Stimulated activated CD4-positive, alpha-beta T cell treated with anti-CD3 and anti-CD28 coated beads, TNF-alpha, amount 100 ng/mL, for 4 hours (primary cell): ENCODE measurements around the gene GPS1.

Experiments used
- DNase-seq, 3 experiments: peaks; one replicate each; pipeline ENCODE4 v3.0.0-alpha.2; 2020; ENCODE audit warnings: low read depth in 3 of 3

Gene GPS1

DNA sequence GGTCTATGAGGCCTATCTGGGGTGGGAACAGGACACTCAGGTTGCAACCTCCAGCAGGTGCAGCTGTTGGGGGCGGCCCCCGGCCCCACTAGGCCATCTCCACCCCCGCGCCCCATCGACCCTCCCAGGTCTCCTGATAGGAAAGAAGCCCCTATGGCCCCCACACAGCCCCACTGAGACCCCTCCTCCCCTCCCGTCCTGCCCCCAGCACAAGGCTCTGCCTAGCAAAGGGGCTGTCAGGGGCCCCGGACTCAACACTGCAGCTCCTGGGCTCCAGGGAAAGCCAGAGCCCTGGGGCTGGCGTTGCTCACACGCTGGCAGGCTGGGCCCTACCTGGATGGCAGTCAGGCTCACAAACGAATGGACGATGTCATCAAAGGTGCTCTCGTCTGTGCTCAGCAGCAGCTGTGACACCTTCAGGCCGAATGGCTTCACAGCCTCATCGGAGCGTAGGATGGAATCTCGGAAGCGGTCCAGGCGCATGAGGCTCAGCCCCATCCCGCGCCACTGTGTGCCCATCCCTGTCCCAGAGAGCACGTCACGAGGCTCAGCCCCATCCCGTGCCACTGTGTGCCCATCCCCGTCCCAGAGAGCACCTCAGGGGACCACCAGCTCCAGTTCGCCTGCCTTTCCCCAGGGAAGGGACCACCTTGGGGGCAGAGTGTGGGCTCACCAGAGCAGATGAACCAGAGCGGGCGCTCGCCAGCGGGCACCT lies 39.0 kb downstream of the GPS1 start:
- no peak for DNase-seq

DNA sequence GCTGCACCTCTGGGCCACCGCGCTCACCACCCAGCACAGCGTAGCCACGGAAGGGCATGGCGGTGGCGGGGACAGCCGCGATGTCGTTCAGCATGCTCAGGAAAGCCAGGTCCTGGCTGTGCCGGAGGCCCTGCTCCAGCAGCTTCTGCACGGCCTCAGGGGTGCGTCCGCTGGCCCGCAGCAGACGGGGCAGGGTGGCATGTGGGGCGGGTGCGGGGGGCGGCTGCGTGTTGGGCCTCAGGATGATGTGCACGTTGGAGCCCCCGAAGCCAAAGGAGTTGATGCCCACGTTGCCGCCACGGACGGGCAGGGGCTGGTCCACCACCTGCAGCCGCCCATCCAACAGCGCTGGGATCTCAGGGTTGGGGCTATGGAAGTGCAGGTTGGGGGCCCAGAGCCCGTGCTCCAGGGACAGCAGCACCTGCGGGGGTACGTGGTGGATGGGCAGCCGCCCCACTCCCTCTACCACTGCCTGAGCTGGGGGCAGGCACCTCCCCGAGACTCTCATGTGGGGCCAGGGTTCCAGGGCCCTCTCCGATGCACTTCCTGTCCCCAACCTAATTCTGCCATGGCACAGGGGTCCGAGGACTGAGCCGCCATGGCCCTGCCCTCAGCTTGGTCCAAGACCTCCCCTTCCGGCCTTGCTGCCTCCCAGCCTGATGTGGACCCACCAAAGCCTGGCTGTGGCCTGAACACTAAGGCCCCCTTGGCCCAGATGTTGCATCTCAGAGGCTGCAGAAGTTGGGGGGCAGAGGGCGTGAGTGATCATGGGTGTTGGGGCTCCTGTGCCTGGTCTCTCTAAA lies 39.8 kb downstream of the GPS1 start:
- no peak for DNase-seq

DNA sequence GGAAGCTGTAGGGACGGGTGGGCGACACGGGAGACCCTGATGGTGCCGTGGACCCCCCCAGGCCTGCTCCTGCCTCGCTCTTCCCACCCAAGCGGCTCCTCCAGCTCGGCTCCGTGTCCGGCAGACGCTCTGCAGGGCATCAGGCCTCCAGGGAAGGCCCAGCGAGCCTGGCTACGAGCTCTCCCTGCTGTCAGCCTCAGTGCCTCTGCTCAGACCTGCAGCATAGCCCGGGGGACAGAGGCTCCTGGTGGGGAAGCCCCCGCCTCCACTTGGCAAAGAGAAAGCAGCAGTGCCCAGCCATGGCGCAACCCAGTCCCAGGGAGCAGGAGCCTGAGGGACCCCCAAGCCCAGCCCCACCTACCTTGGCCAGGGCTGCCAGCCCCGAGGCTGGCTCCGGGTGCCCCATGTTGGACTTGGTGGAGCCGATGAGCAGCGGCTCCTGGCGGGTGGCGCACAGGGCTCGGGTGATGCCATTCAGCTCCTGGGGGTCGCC lies 40.4 kb downstream of the GPS1 start:
- DNase-seq = no peak

DNA sequence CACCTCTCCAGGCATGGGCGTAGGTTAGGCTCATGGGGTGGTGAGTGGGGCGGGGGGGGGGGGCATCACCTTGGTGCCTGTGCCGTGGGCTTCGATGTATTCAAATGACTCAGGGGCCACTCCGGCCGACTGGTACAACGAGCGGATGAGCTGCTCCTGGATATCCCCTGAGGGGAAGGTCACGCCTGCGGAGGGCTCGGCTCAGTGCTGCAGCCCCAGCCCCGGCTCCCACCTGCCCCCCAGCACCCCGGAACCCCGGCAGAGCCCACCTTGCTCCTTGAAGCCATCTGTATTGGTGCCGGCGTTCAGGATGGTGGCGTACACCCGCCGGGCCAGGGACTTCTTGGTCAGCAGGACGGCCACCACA lies 40.9 kb downstream of the GPS1 start:
- DNase-seq = no peak

DNA sequence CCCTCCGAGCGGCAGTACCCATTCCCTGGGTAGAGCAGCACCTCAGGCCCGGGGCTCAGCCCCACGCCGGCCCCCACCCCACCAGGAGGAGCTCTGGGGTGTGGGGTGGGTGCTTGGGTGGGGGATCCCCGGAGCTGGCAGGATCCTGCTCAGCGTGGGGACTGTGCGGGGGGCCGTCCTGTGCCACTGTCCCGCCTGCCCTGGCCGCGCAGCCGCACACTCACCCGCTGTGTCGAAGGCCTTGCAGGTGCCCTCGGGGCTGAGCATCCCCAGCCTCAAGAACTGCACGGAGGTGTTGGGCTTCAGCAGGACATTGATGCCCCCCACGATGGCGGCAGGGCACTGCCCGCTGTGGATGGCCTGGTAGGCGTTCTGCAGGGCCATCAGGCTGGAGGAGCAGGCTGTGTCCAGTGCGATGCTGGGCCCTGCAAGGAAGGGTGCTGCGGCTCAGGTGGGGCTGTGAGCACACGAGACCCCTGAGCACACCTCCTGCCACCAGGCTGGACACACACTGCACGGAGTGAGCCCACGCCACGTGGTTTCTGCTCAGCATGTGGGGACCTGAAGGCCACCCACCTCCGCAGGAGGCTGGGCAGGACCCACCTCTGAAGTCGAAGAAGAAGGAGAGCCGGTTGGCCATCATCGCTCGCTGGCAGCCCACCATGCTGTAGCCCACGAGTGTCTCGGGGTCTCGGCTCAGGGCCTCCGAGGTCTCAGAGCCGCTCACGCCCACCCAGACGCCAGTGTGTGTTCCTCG lies 41.5 kb downstream of the GPS1 start:
- DNase-seq = no peak

DNA sequence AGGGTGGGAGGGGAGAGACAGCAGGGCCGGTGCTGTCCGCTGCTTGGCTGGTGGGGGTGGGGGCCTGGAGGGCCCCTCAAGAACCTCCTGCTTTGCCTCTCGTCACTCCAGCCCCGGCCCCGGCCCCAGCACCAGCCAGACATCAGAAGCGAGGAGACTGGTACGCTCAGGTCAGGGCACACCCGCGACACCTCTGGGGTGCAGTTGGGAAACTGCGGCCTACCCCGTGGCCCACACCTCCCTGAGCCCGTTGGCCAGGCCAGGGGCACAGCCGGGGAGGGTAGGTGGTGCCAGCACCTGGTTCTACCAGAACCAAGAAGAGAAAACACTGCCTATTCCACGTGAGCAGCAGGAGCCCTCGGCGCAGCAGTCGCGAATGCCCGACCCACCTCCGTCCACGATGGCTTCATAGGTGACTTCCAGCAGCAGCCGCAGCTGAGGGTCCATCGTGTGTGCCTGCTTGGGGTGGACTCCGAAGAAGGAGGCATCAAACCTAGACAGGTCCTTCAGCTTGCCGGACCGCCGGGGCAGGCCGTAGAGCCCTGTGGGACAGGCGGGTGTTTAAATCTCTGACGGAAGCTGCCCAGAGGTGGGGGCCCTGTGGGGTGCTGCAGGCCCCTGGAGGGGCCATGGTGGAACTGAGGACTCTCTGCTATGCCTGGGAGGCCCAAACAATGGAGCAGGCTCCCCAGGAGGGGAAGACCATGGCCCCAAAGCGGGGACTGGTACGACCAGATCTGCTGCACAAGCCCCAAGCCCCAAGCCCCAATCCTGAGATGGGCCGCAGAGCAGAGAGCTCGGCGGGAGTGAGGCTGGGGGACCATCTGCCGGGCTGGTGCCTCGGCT lies 43.5 kb downstream of the GPS1 start:
- DNase-seq = no peak

DNA sequence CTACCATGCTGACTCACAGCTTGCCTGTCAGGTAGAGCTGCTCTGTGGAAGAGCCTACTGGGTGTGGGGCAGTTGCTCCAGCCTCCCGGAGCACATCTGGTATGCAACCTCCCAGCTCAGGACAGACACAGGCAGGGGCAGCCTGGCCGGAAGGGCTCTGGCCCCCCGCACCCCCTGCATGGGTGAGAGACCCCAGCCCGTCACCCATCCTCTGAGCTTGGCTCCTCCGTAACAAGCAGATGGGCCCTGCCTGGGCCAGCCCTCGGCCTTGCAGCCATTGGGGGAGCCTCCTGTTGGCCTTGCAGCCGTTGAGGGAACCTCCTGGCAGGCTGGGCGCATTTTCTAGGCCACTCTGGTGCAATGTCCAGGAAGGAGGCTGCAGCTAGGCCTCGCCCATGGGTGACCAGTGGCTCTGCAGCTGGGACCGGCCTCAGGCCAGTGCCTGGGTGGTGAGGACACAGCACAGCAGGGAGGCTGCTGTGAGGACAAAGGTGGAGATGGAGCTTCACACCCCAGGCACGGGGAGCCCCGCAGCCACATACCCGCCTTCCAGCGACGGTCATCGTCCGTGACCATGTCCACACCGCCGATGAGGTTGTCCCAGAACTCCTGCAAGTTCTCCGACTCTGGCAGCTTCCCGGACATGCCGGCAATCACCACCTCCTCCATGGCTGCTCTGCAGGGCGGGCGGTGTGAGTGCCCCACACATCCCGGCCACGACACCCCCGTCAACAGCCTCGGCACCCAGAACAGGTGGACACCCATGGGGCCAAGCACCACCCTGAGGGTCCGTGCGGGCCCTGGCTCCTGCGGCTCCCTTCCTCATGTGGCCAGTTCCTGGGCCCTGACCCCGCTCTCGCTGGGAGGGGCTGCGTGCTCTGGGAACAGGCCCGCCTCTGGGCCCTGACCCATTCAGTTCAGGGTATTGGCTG lies 44.3 kb downstream of the GPS1 start:
- DNase-seq = no peak

DNA sequence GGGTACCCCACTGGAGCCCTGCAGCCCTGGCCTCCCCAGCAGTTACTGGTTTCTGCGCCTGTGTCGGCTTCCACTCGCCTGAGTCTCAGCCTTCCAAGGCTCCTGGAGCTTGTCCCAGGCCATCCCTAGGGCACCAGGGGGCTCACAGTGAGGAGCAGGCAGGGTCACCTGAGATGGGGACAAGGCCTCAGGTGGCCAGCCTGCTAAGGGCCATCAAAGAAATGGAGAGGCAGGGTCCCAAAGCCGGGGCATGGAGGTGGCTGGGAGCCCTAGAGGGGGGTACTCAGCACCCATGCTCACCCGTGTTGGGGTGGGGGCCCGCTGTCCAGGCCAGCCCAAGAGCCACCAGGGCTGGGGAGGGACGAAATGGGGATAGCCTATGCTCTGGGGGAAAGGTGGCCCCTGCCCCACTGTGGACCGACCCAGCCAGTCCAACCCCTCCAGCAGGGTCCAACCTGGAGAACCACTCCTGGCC lies 45.0 kb downstream of the GPS1 start:
- no peak for DNase-seq

DNA sequence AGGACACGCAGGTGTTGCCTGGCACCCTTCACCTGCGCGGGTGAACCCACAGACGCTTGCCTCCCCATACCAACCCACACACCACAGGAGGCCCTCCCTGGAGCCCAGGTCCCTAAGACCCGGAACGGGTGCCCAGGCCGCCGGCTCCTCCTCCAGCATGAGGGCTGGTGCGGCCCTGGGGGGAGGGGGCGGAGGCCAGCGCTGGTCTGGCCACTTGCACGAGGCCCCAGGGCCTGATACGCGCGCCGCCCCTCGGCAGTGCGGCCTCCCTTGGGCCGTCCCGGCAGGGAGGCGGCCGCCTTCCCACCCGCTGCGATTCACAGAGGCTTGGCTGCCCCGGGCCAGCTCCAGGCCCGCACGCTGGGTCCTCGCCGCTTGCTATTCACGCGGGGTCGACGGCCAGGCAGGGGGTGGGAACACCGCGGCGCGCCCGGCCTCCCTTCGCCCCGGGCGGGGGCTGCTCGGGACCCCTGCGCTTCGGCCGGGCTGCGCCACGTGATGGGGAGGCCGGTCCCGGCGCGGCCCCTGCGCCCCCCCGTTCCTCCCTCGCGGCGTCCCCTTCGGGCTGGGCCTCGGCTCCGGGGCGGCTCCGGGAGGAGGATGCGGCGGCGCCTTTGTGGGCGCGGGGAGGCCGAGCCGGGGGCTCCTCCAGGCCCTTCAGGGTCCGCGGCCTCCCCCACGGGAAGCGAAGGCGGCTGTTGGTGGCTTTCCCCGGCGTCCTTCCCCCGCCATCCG lies 45.7 kb downstream of the GPS1 start:
- DNase-seq = peak; percentile 33 to 52 (median 41)

DNA sequence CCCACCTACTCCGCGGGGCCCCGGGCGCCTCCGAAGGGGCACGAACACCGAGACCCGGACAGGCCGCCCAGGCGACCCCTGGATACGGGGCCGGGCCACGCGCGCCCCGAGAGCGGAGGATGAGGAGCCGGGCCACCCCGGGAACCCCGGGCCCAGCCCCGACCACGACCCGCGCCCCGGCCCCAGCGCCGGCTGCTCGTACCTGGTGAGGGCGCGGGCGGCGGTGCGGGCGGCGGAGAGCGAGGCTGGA lies 46.1 kb downstream of the GPS1 start:
- no peak for DNase-seq

DNA sequence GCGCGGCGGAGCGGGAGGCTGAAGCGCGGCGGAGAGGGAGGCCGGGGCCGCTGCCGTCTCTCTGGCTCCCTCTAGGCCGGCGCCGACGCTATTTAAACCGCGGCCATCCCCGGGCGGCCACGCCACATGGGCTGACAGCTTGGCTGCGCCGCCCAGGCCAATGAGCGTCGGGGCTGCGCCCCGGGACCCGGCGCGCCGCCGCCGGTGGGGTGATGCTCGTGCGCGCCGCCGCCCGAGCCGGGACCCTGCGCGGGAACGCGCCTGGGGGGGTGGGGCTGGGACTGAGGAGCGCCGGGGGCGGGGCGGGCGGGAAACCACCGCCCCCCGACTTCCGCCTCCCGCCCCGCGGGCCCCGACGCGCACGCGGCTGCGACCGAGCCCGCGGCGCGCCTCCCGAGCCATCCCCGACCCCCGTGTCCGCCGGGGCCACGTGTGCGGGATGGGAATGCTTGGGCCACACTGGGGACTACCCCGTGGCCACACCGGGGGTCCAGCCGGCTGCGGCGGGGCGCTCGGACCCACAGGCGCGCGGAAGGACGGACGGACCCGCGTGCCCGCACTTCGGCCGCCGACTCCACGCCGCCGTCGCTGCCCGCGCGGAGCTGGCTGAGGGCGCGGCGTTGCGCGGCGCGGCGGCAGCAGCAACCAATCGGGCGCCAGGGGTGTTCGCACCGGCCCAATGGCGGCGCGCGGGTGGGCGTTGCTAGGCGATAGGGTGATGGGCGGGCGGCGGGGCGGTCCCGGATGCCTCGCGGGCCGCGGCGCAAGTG lies 46.7 kb downstream of the GPS1 start, which contains the start of gene FASN:
FASN (minus strand) TSS at position 68 of the 770 bp plus-strand sequence. CDS start 1,791 bp downstream, outside the sequence.
- DNase-seq = peak; percentile 83 to 91 (median 86)

DNA sequence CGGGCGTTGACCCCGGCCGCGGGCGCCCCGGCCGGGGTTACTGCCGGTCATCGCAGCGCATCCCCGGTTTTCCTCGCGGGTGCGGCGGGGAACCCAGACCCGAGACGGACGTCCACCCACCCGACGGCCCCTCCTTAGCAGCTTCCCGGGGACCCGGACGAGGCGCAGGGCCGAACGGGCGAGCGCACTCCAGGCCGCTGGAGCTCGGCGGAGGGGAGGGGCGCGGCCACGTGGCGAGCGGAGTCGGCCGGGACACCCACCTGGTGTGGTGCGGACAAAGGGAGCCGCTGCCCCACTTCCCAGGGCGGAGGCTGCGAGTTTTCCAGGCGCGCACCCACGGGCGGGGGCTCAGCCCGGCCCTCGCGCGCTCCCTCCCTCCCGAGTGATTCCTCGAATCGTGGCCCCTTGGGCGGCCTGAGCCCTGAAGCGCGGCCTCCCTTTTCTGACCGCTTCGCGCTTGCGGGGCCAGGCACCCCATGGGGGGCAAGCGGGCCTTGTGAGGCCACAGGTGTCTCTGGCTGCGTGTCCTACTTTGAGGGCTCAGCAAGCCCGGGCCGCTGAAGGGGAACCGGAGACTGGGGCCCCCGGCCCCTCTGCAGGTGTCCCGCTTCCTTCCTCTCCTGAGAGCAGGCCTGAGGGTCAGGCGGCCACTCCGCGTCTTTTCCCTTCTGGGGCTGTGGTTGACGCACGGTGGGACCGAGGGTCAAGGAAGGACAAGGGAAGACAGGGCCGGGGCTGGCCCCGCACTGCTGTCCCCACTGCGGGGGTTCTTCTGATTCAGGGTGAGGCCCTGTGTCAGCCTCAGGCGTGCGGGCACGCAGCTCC lies 47.5 kb downstream of the GPS1 start:
- DNase-seq = no peak

DNA sequence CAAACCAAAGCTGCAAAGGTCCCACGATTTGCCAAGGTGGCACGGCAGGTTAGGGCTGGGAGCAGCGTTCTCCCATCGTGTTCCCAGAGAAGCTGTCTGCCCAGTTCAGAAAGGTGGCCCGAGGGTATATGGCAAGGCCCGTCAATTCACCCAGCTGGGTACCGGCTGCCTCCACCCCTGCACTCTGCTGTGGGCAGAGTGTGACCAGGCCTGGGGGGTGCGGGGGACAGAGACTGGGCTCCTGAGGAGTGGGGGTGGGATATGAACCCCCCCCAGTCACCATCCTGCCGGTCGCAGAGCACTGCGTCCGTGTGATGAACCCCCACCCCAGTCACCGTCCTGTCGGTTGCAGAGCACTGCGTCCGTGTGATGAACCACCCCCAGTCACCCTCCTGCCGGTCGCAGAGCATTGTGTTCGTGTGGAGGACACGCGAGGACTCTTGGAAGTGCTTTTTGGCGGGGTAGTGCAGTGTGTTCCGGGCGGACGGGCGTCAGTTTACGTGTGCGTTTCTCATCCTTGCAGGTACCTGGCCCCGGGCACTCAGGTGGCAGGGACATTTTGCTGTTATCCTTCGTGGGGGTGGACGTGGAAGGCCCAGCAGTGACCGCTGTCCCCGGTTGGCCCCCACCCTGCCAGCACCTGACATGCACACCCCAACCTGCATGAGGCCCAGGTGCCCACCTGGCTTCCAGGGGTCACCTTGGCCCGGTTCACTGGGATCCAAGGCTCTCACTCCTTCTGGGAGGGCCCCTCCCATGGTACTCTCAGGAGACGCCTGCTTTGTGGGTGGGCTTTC lies 49.0 kb downstream of the GPS1 start:
- DNase-seq = no peak

DNA sequence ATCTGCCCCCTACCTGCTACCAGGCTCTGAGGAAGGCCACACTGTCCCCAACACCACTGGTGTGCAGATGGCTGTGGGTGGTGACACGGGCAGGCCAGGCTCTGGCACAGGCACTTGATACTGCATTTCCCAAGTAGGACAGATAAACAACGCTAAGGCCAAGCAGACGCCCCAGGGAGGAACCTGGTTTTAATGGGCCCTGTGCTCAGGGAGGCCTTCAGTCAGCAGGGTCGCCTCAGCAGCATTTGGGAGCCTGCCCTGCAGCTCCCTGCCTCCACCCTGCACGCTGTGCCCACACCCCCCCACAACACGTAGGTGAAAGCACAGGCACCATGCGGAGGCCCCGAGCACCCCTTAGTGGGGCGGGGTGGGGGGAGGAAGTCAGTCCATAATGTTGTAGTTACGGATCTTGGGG lies 49.6 kb downstream of the GPS1 start:
- no peak for DNase-seq

DNA sequence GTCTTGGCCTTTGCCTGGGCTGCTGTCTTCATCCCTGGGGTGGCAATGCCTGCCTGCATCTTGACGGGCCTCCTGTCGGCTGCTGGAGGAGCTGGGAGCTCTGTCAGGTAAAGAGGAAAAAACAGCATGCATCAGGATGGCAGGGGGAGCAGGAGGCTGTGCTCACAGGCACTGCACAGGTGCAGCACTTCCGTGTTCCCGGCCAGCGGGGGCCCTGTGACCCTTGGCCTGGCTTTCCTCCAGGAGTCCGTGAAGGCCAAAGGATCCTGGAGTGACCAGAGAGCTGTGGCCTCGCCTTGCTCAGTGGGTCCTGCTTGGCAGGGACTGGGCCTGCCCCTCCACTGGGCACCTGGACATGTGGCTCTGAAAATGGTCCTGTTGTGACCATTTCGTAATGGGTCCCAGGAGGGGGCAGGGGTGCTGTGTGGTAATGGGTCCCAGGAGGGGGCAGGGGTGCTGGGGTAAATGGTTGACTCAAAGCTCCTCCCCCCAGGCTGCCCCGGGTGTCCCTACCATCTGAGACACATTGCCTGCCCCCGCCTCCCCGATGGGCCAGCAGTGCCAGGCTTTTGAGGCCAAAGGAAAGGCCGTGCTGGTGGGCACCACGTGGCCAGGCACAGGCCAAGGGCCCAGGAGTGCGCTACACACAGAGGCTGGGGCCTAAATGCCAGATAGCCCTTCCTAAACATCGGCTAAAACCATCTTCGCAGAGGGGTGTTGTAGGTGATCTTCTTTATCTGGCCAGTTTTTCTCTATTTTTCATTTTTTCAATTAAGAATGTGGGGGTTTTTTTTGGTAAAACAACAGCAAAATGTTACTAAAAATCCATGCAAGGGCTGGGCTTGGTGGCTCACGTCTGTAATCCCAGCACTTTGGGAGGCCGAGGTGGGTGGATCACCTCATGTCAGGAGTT lies 50.3 kb downstream of the GPS1 start:
- no peak for DNase-seq
